Activated CD4-positive, alpha-beta T cell treated with anti-CD3 and anti-CD28 coated beads for 24 hours (primary cell): ENCODE data around the gene ZMYM4.
"Not testable (repeated sequence)": the region's sequence is repeated elsewhere in the genome, so short reads cannot be mapped to it uniquely, and the experiment has no call there.

ENCODE experiments used
- DNase-seq, 2 donors: peaks; one replicate each; pipeline ENCODE4 v3.0.0-alpha.2; 2020; ENCODE audit warnings: low read depth in 2 of 2

ZMYM4 gene

DNA sequence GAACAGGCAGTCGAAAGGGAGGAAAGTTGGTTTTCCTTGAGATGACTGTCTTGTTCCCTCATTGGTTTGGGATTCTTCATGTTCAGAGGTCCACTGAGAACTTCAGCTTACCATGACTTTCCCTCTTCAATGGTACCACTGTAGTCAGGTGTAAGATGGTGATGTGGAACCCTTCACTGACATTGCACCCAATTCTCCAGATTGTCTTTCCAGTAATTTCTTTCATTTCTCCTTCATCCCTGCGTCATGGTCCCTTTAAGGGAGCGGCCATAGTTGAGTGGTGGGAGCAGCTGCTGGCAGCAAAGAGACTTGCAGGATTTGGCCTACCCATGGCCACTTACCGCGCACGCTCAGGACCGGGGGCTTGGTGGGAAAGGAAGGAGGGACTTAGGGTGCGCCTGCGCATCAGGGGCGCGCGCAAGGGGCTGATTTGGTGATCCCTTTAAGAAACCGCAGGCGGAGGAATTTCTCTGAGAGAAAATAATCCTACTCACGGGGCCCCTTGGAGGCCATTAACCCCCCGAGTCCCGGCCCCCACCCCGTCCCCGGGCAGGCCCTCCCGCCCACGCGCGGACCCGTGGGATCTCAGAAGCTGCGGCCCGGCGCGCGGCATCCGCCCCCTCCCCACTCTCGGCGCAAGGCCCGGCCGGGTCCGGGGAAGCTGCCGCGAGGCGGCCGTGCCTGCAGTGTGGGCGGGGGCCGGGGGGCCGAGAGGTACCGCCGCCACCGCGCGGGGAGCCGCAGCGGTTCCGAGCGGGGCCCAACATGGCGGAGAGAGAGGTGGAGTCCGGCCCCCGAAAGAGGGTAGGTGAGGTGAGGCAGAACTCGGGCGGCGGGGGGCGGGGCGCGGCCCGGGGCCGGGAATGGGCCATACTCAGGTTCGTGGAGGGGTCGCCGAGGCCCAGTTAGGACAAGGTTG, at the start of gene ZMYM4:
ZMYM4 (plus strand) TSS at position 428 of the 919 bp plus-strand sequence; CDS start at position 766, 338 bp downstream.
- peak; percentile 78 to 80 for DNase-seq

DNA sequence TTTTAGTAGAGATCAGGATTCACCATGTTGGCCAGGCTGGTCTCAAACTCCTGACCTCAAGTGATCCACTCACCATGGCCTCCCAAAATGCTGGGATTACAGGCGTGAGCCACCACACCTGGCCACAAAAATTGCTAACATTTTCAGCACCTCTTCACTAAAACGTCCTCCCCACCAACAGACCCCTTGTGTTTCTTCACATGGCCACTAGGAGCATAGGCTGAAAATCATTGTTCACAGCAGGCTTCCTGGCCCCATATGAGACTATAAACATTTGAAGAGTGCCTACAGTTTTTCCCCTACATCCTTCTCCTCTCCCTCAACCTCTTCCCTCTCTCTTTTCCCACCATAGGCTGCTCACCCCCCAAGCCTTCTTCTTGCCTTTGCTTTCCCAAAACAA, 47.5 kb upstream of the ZMYM4 start:
- no peak for DNase-seq

DNA sequence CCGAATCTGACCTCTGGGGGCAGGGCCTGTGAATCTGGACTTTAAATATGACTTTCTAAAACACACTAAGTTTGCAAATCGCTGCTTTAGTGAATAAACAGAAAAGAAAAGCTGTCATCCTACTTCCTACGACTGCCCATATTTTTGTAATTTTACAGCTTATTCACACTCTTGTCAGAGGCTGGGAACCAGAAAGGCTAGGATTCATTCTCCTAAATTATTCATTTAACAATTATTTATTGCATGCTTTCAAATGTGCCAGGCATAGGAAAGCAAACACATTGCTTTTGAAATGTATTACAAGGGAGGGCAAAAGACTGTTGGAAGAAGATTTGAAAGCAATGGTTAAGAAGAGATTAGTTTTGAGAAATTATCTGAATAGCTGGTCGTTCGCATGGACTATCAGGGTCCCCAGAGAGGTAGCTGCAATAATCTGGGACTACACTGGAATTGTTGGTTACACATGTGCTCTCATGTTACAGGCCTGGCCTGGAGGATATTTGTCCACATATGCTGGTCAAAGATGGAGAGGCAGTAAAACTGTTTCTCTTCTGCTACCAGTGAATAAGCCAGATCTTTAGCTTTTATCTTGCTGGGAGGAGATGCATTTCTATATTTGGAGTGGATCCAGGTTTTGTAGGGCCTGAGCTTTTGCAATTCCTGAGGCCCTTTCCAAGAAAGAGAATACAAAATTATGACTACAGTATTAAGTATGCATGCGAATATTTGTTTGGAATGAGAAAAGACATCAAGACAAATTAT, 46.0 kb upstream of the ZMYM4 start:
- DNase-seq: no peak

DNA sequence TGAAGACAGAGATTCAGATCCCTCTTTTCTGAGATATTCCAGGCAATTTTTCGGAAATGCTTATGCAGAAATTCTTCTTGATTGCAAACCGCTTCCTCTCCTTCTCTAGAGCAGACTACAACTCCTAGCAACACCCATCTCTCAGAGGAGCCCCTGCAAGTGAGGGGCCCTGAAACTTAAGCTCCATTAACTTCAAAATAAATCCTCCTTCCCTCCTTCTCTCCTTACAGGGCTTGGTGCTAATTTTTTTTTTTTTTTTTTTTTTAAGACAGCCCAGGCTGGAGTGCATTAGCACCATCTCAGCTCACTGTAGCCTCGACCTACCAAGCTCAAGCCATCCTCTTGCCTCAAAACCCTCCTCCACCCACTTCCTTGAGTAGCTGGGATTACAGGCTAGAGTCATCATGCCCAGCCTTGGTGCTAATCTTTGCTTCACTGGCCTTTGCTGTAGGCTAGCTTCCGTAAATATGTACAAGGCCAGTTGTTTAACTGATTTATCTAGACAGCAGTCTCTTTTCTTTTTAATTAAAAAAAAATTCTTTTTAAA, 45.4 kb upstream of the ZMYM4 start:
- DNase-seq: no peak

DNA sequence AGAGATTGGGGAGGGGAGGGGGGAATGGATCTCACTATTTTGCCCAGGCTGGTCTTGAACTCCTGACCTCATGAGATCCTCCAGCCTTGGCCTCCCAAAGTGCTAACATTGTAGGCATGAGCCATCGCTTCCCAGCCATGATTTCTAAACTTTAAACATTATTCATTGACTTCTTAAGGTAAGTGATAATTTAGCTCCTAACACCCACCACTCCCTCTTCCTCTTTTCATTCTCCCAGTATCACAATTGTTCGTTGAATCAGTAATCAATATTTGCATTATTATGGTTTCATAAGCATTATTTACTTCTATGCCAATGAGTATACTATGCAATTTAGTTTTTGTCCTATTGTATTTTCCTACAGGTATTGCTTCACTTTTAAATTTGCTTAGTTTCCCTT, 42.0 kb upstream of the ZMYM4 start:
- no peak for DNase-seq

DNA sequence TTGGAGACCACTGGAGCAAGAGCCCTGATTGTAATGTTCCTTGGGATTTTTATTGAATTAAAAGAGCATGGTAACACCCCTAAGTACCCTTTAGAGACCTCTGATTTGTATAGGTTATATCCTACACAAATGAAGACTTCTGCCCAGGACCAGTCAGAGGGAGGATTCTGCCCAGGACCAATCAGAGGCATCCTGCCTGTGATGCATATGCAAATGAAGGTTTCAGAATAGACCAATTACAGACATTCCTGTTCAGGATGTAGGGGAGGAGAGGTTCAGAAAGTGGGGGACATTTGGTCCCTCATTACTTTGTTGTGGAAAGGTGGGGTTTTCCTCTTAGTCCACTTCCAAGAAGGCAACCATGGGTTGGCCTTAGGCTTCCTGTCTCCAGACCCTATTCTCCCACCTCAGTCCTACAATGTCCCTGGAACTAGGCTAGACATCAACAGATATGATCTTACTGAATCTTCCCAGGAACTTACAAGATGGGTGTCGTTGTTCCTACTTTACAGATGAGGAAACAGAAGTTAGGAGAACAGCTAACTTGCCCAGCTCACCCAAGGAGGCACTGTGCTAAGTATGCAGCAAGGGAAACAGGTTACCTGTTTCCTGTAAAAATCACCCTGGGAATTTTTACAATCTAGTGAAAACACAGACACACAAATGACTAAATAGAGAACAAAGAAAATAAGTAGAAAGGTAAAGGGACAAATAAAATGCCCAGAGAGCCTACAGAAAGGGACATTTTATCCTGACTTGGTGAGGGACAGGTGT, 38.7 kb upstream of the ZMYM4 start:
- DNase-seq: no peak

DNA sequence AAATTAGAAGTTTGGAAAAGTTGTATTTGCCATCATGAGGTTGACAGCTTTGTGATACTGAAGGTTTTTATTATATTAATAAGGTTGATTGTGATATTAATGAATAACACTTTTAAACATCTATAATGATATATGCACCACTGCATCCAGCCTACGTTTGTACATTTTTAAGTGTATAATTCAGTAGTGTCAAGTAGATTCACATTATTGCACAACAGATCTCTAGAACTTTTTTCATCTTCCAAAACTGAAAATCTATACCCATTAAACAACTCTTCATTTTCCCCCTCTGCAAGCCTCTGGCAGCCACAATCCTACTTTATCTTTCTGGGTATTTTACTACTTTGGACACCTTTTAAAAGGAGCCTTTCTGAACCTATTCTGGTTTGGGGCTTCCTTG, 37.2 kb upstream of the ZMYM4 start:
- no peak for DNase-seq

DNA sequence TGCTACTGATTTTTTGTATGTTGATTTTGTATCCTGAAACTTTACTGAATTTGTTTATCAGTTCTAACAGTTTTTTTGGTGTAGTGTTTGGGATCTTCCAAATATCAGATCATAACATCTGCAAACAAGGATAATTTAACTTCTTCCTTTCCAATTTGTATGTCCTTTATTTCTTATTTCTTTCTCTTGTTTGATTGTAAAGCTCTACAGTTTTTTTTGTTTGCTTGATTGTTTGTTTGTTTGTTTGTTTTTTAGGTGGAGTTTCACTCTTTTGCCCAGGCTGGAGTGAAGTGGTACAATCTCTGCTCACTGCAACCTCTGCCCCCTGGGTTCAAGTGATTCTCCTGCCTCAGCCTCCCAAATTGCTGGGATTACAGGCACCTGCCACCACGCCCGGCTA, 31.7 kb upstream of the ZMYM4 start:
- not testable (repeated sequence) for DNase-seq

DNA sequence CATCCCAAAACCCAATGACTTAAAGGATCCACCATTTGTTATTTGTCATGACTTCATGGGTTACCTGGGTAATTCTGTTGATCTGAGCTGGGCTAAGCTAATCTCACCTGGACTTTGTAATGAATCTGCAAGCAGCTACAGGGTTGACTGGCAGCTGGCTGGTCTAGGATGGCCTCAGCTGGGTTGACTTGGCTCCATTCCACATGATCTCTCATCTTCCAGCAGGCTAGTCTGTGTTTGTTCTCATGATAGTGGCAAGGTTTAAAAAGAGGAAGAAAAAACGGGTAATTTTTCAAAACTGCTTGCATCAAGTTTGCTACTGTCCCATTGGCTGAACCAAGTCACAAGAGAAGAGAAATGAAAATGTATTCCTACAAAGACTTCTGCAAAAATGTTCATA, 24.8 kb upstream of the ZMYM4 start:
- no peak for DNase-seq

DNA sequence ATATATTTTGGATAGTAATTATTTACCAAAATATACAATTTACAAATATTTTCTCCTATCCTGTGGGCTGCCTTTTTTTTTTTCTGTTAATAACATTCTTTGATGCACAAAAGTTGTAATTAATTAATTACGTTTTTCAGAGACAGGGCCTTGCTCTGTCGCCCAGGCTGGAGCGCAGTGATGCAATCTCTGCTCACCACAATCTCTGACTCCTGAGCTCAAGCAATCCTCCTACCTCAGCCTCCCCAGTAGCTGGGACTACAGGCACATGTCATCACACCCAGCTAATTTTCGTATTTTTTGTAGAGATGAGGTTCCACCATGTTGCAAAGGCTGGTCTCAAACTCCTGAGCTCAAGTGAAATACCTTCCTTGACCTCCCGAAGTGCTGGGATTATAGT, 21.3 kb upstream of the ZMYM4 start:
- no peak for DNase-seq

DNA sequence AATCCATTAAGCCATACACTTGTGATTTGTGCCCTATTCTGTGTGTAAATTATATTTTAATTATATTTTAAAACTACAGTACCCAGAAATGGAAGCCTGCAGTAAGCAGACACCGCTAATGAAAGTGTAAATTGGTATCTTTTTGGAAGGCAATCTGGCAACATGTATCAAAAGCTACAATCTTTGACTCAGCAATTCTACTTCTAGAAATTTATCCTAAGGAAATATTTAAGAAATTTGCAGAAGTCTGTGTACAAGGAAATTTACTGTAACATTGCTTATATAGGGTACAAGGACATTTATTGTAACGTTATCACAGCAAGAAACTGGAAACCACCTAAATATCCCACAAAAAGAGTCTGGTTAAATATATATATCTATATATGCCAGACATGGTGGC, 14.6 kb upstream of the ZMYM4 start:
- DNase-seq: no peak

DNA sequence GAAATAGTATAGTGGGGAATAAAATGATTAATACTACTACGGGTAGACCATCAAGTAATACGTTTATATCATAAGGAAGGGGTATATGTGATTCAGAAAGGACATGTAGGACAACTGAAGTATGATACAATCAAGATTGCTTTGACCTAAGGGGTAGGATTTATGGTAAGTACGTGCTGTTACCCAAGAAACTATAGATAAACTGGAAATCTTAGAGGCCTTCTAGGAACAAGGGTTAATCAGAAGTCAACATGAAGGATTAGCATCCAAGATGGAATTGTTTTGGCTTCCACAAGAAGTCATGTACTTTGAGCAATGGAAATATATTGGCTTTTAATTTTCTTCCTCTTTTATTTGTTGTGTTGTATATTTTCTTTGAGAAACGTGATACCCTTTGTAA, 13.2 kb upstream of the ZMYM4 start:
- DNase-seq: no peak

DNA sequence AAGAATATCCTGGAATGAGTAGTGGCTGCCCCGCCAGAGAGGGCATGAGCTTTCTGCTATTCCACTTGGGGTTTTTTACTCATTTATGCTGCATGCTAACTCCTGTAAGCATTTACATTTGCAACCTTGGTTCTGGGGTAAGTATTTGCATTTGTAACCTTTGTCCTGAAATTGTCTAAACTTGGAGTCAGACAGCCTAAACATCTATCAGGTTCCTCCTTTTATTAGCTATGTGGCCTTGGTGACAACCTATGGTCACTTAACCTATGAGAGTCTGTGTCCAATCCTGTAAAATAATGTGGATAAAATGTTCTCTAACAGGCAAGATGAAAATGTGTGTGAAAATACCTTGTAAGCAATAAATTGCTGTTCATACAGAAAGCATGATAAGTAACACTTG, 8.9 kb upstream of the ZMYM4 start:
- no peak for DNase-seq

DNA sequence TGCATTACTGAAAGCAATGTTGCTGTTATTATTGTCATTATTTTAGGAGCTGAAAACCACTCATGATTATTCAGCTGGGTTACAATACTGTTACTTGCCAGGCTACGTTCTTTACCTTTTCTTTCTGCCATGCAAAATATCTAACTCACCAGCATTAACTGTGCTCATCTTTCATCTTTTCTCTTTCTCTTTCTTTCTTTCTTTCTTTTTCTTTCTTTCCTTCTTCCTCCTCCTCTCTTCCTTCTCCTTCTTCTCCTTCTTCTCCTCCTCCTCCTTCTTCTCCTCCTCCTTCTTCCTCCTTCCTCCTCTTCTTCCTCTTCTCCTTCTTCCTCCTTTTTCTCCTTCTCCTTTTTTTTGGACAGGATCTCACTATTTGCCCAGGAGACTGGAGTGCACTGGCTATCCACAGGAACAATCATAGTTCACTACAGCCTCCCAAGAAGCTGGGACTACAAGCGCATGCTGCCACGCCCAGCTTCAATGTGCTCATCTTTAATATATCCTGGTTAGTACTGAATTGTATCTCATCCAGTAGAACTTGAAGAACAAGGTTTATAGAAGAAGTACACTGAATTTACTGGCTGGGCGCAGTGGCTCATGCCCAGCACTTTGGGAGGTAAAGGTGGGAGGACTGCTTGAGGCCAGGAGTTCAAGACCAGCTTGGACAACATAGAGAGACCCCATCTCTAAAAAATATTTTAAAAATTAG, 6.9 kb upstream of the ZMYM4 start:
- no peak for DNase-seq

DNA sequence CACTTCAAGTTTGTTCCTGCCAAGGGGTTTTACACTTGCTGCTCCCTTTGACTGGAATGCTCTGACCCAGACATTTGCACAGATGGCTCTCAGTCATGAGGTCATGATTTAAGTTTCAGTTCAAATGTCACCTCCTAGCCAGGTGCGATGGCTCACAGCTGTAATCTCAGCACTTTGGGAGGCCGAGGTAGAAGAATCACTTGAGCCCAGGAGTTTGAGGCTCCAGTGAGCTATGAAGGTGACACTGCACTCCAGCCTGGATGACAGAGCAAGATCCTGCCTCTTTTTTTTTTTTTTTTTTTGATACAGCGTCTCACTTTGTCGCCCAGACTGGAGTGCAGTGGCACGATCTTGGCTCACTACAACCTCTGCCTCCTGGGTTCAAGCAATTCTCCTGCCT, 4.5 kb upstream of the ZMYM4 start:
- no peak for DNase-seq

DNA sequence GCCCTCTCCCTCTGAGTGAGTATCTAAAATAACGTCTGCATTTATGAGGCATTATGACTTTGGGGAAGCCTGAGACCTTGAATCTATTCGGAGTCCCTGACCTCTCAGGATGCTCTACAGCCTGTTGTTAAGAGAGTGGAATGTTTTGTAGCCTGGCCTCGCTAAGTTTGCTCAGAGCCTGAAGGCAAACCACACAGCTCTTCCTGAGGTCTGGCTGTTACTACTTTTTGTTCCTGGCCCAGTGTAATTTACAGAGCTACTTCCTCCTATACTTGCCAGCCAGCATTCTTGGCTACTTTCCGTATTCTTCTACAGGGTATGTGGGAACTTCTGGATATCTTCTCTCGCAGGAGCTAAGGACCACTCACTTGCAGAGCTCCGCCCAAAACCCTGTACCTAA, 3.6 kb upstream of the ZMYM4 start:
- DNase-seq: no peak

DNA sequence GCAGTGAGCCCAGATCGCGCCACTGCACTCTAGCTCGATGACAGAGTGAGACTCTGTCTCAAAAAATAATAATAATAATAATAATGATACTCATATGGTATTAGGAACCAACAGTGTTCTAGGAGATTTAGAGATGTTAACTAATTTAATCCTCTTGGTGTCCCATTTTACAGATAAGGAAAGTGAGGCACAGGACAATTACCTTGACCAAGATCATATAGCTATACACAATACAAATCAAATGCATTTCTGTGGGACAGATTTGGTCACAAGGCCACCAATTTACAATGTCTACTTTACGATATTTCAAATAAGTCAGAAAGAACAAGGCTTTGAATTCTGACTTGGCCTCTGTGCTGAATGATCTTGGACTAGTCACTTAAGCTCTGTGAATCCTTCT, 2.2 kb upstream of the ZMYM4 start:
- no peak for DNase-seq

DNA sequence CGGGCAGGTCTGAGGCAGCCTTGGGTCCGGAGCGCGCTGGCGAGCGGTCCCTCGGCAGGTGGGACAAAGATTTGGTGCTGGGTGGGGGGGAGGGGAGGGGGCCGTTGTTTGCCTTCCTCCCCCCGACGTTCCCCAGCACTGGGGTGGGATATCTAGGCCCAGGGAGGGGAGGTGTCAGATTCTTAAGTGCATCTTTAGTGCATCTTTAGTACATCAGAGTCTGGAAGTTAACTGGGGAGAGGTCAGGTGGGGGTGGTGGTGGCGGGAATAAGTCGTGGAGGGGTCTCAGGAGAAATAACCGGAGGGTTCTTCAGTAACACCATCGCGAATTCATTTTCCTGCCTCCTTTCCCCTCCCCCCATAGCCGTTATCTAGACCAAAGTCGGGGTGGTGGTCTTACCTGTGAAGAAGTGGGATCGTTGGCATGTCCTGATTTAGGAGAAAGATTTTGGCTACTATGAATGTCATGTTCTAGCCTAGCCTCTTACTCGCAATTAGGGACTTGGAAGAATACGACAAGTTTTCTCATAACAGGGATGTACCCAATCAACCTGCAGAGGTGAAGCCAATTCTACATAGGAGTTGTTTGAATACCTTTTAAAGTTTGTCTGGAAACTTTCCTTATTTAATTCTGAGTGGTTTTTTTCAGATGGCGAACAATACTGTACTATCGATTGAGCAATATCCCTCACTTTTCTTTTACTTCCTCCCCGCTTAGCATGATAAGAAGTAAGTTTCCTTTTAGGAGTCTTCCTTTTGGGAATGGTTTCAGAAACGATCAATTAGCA, 886 bp downstream of the ZMYM4 start:
- DNase-seq: no peak

DNA sequence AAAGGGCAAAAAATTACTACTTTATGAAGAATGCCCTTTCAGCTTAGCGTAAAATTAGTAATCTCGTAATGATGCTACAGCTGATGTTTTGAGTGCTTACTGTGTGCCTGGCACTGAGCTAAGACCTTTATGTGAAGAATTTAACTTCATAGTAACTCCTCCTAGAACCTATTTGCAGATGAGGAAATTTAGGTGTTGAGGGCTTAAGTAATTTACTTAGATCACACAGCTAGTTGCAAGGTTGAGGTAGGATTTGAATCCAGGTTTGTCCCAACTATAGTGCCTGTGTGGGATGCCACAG, 1.4 kb downstream of the ZMYM4 start:
- no peak for DNase-seq

DNA sequence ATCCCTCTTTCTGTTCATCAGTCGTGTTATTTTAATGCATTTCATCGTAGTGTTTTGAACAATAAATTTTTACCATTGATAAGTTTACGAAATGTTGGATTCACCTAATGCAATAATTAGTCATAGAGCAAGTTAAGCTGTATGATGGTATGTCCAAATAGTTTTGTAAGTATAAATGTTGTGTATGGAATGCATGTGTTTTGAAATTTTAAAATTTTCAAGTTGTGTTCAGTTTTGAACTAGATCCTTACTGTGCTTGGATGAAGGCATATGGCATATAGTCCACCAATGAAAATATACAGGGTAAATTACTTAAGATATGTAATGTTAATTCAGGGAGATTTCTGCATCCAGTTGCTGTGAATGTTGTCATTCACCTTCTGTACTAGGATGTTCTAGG, 2.3 kb downstream of the ZMYM4 start:
- no peak for DNase-seq

DNA sequence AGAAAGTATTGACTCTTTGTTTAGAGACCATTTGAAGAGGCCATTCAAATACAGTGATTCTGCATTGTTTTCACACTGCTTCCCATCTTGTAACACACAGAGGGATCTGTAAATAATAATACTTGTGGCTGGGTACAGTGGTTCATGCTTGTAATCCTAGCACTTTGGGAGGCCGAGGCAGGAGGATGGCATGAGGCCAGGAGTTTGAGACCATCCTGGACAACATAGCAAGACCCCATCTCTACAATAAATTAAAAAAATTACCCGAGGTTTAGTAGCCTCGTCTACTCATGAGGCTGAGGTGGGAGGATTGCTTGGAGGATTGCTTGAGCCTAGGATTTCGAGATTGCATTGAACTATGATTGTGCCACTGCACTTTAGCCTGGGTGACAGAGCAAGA, 5.7 kb downstream of the ZMYM4 start:
- DNase-seq: no peak
